SHP77 (cell line): ENCODE results near the gene ARHGAP25.

Source experiments
- DNase-seq, 2 experiments: peaks; one replicate each; lab custom pipeline; 2025; lab: John Stamatoyannopoulos, UW

The ARHGAP25 gene, protein sequence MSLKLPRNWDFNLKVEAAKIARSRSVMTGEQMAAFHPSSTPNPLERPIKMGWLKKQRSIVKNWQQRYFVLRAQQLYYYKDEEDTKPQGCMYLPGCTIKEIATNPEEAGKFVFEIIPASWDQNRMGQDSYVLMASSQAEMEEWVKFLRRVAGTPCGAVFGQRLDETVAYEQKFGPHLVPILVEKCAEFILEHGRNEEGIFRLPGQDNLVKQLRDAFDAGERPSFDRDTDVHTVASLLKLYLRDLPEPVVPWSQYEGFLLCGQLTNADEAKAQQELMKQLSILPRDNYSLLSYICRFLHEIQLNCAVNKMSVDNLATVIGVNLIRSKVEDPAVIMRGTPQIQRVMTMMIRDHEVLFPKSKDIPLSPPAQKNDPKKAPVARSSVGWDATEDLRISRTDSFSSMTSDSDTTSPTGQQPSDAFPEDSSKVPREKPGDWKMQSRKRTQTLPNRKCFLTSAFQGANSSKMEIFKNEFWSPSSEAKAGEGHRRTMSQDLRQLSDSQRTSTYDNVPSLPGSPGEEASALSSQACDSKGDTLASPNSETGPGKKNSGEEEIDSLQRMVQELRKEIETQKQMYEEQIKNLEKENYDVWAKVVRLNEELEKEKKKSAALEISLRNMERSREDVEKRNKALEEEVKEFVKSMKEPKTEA

DNA sequence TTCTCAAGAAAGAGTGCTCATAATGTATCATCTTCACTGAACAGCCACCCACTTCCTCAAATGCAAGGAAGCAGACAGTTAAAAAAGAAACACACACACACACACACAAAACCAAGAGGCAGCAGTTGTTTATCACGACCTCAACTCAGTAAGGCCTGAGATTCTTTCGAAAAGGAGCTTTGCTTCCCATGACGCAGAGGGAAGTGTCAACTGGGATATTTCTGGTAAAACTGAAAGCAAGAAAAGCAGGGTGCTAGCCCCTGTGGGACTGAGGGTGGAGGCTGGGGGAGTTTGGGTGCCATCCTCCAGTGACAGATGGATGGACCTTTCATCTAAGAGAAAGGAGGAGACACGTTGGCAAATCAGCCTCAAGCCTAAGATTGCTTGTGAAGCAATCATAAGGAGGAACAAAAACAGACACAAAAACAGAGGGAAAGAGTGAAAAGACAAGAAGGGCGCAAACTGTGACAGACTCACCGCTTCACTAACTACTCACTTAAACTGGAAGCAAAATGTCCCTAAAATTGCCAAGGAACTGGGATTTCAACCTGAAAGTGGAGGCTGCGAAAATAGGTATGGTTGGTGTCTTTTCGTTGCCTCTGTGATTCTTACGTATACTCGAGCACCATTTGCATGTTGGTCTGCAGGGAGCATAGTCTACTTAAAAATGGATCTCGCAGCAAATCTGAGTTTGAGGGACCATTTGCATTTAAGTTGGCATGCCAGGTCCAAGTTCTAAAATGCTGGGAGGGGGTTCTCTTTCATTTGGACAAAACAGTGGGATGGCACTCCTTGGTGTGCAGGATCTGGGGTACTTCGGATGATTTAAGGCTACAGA lies at the start of gene ARHGAP25:
Gene ARHGAP25, plus strand, starts transcription at position 124 of the 838 bp plus-strand sequence. Its CDS starts 389 bp downstream, at position 513.
- no peak for DNase-seq

DNA sequence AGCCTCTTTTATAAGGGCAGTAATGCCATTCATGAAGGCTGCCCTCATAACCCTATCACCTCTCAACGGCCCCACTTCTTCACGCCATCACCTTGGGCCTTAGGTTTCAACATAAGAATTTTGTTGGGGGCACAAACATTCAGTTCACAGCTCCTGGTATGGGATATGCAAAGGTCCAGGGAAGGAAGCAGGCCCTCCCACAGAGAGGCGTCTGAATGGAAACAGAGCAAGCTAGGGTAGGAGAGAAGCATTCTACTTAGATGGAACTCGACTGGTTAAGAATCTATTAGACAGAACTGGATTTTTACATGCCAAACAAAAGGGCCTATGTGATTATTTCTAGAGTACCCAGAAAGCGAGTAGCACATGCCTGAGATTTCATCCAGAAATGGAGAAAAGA lies 48.4 kb upstream of the ARHGAP25 start:
- DNase-seq: no peak

DNA sequence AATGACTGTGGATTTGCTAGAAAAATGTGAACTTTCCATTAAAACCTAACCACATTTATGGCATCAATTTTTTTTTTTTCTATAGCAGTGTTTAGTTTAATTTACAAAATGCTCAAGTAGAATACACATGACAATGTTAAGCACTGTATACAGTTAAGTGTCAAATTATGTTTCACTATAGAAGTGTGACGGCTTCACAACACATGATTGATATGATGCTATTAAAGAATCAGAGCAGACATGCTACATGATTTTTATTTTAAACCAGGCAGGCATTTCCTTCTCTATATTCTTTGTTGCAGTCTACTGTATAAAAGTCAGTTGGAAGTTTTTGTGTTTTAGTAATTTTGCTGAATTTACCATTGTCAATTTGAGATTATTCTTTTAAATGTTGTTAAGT lies 47.6 kb upstream of the ARHGAP25 start:
- DNase-seq: no peak

DNA sequence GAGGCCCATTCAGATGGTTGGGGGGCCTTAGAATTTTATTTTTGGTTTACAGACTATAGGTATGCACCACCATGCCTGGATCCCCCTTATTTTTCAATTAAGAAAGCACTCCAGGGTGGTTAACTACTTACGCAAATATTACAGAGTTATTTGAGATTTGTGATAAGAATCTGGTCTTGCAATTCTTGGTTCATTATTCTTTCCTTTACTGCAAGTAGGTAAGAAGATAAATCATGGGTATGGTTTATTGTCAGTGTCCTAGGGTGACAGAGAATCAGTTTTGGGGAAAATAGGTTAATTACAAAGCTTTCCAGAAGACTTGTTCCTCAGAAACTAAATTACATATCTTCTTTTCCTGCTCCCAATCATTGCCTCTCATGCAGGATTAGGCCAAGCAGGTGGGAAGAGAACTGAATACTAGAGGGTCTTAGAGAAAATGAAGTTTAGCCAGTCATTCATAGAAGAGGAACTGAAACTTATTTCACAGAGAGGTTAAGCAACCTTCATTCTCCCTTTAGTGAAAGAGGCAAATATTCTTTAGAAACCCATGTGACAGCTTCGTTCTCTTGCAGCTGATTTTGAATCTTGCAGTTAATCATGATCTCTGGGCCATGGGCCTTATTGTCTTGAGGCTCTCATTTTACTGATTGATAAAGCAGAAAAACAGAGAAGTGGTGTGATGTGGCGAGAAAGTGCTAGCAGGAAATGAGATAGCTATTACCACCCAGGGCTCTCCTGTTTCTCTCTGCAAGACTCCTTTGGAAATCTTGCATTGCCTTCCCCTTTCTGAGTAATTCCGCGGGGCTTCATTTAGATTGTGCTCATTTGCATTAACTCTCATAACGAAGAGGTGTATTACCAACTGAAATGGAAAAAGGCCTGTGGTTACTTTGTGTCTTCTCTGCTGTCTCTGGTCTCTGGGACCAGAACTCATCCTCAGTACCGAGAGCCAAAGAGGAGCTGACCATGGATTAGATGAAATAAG lies 44.8 kb upstream of the ARHGAP25 start:
- DNase-seq: no peak

DNA sequence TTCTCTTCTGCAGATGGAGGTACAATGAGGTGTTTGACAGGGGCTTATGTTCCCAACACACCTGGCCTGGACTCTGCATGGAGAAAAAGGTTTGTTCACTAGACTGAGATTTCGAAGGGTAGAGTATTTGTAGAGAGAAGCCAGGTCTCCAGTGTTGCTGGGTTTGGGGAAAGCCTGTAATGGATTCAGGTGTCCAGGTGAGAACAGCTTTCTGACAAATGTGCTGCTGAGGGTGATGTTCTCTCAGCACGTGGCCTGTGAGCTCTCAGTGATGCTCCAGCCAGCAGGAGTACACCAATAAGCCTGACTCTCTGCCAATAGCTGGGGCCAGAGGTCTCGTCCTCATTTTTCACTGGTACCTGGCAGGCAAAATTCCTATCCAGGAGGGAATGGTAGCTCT lies 43.8 kb upstream of the ARHGAP25 start:
- DNase-seq: no peak

DNA sequence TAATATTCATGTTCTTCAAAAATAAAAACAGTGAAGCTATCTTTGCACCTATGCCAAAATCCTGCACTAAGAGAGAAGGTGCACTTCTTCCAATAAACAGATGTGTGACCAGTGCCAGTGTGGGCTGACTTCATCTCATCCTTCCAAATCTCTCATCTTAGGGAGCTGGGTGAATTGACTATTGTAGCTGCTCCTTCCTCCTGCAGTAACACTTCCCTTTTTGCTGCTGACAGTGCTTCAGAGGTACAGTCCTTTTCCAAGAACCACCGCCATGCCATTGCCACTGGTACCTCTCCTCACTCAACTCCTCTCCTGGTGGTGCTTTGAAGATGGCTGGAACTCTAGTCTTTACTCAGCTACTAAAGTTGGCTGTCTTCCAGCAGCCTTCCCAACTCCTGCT lies 42.1 kb upstream of the ARHGAP25 start:
- no peak for DNase-seq

DNA sequence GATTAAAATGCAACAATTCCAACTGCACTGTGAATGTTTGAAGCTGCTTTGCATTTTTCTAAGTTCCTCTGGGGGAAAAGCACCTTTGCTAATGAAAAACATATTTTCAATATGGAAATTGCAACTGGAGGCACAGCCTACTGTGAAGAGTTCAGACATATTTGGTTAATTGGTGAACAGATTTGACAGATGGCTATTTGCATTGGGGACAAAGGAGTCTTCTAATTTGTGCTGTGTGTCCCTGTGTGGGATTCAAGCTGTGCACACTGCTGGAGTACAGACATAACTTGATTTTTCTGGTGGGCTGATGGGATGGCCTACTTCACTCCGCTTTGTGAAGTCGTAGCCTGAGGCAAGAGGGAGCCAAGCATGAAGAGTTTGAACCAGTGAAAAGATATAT lies 40.7 kb upstream of the ARHGAP25 start:
- DNase-seq: no peak

DNA sequence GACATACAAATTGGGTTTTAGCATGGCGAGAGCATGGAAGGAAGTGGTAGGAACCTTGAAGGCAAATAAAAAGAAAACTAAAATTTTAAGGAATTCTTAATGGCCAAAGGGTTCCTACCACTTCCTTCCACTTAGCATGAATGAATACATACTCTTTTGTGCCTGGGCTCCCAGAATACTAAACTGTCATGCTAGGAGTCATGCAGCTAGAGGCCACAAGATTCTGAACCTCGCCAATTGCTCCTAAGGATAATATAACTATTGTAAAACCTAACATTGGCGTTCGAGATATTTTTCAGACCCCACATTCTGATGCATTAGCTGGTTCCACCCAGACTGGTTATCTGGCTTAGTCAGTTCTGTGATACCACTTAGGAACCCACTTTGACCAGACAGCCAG lies 38.6 kb upstream of the ARHGAP25 start:
- DNase-seq: no peak

DNA sequence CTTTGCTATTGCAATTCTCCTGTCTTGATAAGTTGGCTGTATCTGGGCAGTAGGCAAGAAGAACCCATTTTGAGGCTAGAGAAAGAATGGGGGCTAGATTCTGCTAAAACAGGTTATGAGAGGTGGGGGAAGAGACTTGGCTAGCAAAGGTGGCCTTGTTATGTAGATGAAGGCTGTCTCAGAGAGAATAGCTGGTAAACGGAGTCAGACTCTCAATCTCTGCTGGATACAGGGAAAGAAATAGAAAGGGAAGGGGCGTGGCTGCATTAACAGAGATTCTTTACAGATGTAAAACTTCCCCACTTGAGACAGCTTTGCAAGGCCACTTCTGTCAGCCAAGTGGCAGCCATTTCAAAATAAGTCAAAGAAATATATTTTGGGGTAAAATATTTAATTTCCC lies 38.1 kb upstream of the ARHGAP25 start:
- DNase-seq: no peak

DNA sequence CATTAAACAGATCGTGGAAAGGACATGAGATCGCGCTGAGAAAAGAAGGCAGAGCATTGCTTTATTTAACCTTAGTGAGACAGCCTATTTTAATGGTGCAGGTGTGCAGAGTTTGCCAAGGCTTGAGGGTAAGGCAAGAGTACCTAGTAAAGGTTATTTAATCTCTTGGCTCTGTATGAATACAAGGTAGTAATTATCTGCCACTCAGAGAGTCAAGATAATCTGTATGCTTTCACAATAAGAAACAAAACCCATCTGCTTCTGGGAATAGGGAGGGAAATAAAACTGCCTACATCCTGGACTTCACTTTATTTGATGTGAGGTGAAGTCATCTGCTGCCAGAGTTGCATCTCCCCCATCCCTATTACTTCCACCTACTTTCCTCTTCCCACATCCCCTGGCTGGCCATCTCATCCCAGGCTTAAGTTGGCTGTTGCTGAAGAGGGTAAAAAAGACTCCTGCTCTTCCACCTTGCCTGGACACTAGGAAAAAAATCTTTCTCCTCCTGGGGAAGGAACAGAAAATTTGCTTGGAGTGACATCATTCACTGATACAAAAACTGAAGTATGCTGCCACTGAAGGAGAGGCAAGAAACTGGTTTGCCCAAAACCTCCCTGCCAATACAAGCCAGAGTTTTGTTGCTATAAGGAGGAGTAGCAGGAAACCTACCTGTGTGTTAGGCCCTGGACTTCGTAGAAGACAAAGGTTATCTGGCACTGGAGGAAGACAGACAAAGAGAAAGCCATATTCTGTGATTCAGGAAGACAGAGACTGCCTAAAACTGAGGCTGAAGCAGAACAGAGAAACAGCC lies 35.8 kb upstream of the ARHGAP25 start:
- no peak for DNase-seq

DNA sequence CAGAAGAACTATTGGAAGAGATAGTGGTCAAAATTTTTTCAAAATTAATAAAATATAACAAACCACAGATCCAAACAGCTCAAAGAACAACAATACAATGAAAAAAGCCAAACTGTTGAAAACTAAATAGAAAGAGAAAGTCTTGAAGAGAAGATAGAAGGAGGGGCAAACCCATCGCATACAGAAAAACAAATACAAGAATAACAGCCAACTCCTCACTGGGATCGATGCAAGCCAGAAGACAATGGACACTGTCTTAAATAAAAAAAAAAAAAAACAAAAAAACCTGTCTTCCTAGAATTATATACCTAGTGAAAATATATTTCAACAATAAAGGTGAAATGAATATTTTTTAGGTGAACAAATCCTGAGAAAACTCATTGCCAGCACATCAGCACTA lies 34.1 kb upstream of the ARHGAP25 start:
- no peak for DNase-seq

DNA sequence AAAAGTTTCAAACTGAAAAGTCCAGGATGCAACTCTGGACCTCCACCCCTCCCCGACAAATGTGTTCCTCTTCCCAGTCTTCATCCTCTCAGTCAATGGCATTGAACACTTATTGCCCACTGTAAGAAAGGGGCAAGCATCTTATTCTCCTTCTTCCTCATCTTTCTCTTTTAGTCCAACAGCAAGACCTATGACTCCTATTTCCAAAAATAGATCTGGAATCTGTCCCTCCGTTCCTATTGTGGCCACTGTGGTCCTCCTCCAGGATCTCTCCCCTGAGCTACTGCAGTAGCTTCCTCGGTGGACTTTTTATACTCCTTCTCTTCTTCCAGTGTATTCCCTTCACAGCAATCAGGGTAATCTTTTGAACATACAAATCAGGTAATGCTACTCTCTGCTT lies 28.0 kb upstream of the ARHGAP25 start:
- no peak for DNase-seq

DNA sequence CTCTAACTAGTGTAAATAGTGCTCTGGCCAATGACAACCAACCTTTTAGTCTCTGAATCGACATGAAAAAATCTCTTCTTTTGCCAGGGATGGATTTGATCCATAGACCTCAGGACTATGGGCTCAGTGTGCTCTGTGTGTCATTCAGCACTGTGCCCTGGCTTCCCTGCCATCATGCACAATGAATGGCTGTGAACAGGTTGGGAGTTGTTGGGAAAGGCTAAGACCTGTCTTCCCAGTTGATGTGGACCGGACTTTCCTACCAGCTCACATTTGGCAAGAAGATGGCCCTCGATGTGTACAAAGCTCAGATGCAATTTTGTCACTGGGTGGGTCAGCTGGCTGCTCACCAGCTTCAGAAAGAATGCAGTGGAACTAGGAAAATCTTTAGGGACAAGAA lies 26.0 kb upstream of the ARHGAP25 start:
- no peak for DNase-seq

DNA sequence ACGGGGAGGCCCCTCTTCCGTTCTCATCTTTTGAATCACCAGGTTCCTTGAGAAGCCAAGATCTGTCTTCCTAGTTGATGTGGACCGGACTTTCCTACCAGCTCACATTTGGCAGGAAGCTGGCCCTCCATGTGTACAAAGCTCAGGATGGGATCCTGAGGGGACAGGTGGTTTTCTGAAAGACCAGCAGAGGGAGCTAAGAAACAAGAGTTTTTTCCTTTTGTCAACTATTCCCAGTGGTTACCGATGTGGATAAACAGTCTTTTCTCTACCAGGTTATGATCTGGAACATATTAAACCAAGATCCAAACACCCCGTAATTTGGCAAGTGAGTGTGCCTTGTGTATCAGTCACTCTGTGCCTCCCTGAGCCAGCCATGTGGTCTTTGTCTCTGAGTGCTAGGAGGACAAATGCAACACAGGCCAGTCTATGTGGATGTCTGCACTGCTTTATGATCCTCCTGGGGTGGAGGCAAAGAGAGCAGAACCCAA lies 25.1 kb upstream of the ARHGAP25 start:
- DNase-seq: peak; percentile 36 to 48

DNA sequence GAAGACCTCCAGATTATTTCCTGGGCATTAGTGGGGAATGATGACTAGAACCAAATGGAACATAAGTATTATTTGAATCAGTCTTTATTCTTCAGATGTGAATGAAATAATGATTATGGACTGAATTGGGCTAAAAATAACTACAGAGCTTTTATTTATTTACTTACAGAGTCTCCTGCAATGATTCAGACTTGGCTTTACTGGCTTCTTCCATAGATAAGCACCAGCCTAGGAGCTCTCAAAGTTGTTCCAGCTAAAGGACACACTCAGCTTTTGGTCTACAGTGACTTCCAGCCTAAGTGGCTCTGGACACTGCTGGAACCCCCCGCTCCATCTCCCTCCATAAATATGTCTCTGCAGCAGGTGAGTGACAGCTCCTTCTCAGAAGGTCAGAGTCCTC lies 24.3 kb upstream of the ARHGAP25 start:
- no peak for DNase-seq

DNA sequence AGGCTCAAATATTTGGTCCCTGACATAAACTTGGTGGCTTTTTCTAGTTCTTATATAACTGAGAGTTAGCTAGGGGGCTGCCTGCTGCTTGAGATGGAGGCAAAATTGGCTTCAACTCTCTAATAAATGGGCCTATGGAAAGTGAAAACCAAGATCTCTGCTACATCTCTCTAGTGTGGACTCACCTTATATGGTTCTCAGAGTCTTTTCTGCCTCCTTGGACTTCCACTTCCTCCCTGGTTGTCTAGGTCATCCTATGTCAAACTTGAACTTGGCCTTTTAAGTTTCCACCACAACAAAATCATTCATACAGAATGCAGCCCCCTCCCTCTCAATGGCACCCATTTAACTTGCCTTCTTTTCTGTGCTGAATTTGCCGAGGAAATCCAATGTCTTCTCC lies 23.9 kb upstream of the ARHGAP25 start:
- no peak for DNase-seq

DNA sequence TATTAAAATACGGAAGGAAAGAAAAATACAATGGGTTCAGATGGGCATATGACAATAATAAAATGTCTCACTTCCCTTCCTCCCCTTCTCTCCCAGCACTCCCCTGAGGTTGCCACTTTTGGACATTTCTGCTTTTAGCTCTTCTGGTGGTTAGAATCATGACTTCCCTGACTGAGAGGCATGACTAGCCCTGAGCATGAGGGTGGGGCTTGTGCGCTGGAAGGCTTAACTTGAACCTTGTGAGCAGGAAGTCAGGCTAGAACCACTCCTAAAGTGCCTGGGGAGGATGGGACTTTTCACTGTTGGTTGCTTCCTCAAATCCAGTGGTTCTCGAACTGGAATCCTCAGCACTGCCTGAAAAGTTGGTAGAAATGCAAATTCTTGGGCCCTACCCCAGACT lies 19.7 kb upstream of the ARHGAP25 start:
- DNase-seq: no peak

DNA sequence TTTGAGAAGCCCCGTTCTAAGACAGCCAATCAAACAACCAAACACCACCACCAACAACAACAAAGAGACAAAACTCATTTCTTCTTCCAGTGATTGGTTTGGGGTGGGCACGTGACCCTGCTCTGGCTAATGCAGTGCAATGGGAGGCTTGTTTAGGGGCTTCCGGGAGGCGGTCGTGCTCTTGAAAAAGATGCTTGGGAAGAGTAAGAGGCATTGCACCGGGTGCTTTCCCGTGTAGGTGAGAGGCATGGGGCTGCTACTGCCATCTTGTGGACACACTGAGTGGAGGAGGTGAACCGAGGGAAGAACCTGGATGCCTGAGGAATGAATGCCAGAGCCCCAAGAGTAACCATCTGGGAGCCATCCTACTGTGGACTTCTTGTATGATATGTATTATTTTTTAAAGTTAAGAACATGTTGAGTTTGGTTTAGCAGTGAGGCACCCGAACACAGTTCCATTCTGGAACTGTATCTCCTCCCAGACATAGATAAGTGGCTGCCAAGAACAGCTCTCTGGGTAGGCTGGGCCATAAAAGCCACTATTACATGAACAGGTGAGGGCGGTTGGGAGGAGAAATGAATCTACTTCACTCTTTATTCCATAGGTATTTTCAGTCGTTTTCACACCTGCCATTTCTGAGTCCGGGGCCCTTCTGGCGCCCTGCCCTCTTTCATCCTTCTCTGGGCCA lies 19.1 kb upstream of the ARHGAP25 start:
- DNase-seq: peak; percentile 41 to 50

DNA sequence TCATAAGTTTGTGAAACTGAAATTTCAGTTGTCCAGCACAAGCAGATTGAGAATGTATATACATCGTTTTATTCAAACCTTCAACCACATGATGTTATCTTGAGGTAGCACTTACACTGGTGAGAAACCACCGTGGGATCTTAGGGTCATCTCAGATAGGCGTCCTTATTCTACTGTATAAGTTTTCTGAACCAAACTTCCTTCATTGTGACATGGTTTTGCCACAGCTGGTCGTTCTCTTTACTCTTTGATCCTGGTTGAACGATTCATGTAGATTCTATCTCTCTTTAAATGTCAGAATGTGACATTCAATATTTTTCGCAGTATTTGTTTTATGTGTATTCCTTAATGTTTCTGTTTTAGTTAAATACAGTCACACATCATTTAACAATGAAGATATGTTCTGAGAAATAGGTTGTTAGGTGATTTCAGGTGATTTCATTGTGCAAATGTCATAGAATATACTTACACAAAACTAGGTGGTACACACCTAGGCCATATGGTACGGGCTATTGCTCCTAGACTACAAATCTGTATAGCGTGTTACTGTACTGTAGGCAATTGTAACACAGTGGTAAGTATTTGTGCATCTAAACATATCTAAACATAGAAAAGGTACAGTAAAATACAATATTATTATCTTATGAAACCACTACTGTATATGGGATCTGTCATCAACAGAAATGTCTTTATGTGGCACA lies 17.9 kb upstream of the ARHGAP25 start:
- no peak for DNase-seq
